Measurements from ENCODE around the gene C8B.

The C8B gene

DNA sequence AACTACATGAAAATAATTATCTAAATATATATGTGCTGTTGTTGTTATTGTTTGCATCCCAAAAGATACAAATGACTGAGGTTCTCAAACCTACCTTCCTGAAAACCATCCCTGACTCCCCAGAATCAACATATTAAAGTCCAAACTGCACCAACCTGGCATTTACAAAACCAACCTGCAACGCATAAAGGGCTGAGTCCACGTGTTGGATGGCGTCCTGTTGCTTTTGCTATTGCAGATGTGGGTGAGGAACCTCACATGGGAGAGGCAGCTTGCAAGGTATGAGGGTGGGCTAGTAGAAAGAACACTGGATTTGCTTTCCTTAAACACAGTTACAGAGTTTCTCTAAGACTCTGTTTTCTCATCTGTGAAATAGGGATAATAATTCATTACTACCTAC is 1.5 kb upstream of the C8B start:
- no peaks in the 10 kb centered on the region for H3K27me3 ChIP-seq (ENCODE audit: control insufficient read depth, insufficient read depth, low read length)
- H3K9ac ChIP-seq (ENCODE audit: low read length): no peak overlapping the region
- no peak overlapping the region for H3K4me3 ChIP-seq (ENCODE audit: low read length)
- no peaks in the 10 kb centered on the region for H3K36me3 ChIP-seq (ENCODE audit: control insufficient read depth, insufficient read depth, low read length)
- no peaks in the 10 kb centered on the region for H3K4me1 ChIP-seq (ENCODE audit: control insufficient read depth, insufficient read depth, low read length)
- no peak overlapping the region for H3K27ac ChIP-seq (ENCODE audit: low read depth, low read length)

DNA sequence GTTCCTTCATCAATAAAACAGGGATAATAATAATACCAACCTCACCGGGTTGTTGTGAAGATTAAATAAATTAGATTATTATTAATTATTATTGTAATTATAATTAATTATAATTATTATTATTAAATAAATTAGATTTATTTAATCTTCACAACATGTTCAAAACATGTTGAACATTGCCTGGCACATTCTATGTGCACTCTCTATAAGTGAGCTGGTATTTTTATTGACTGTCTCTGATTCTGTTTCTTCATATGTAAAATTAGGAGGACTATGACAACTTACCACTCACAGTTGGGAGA is 834 bp upstream of the C8B start:
- H3K4me3 ChIP-seq (ENCODE audit: low read length): no peak overlapping the region
- H3K27ac ChIP-seq (ENCODE audit: low read depth, low read length): no peak overlapping the region
- H3K36me3 ChIP-seq (ENCODE audit: control insufficient read depth, insufficient read depth, low read length): no peaks in the 10 kb centered on the region
- H3K4me1 ChIP-seq (ENCODE audit: control insufficient read depth, insufficient read depth, low read length): no peaks in the 10 kb centered on the region
- H3K9ac ChIP-seq (ENCODE audit: low read length): no peak overlapping the region
- H3K27me3 ChIP-seq (ENCODE audit: control insufficient read depth, insufficient read depth, low read length): no peaks in the 10 kb centered on the region

GRCh38 chr1:56965191-56965590 is 624 bp downstream of the C8B start:
- H3K27ac ChIP-seq (ENCODE audit: low read depth, low read length): no peak overlapping the region
- no peak overlapping the region for H3K4me3 ChIP-seq (ENCODE audit: low read length)
- no peaks in the 10 kb centered on the region for H3K27me3 ChIP-seq (ENCODE audit: control insufficient read depth, insufficient read depth, low read length)
- H3K4me1 ChIP-seq (ENCODE audit: control insufficient read depth, insufficient read depth, low read length): no peaks in the 10 kb centered on the region
- no peak overlapping the region for H3K9ac ChIP-seq (ENCODE audit: low read length)
- H3K36me3 ChIP-seq (ENCODE audit: control insufficient read depth, insufficient read depth, low read length): no peaks in the 10 kb centered on the region

GRCh38 chr1:56964349-56965017 is 1.3 kb downstream of the C8B start:
- Histone ChIP-seq H3K27ac (ENCODE audit: low read depth, low read length) (no peak overlapping the region), H3K9ac (ENCODE audit: low read length) (no peak overlapping the region), H3K27me3 (ENCODE audit: control insufficient read depth, insufficient read depth, low read length) (no peaks in the 10 kb centered on the region), H3K4me1 (ENCODE audit: control insufficient read depth, insufficient read depth, low read length) (no peaks in the 10 kb centered on the region), H3K4me3 (ENCODE audit: low read length) (no peak overlapping the region), H3K36me3 (ENCODE audit: control insufficient read depth, insufficient read depth, low read length) (no peaks in the 10 kb centered on the region)

- Histone ChIP-seq H3K9ac (ENCODE audit: low read length) (no peak overlapping the region), H3K36me3 (ENCODE audit: control insufficient read depth, insufficient read depth, low read length) (no peaks in the 10 kb centered on the region), H3K4me3 (ENCODE audit: low read length) (no peak overlapping the region), H3K27ac (ENCODE audit: low read depth, low read length) (no peak overlapping the region), H3K27me3 (ENCODE audit: control insufficient read depth, insufficient read depth, low read length) (no peaks in the 10 kb centered on the region), H3K4me1 (ENCODE audit: control insufficient read depth, insufficient read depth, low read length) (no peaks in the 10 kb centered on the region)
Observed at GRCh38 chr1:56963667-56964066, 2.1 kb downstream of the C8B start.

GRCh38 chr1:56961426-56961825 is 4.4 kb downstream of the C8B start:
- H3K36me3 ChIP-seq (ENCODE audit: control insufficient read depth, insufficient read depth, low read length): no peaks in the 10 kb centered on the region
- H3K4me3 ChIP-seq (ENCODE audit: low read length): no peak overlapping the region
- no peak overlapping the region for H3K9ac ChIP-seq (ENCODE audit: low read length)
- no peak overlapping the region for H3K27ac ChIP-seq (ENCODE audit: low read depth, low read length)
- H3K4me1 ChIP-seq (ENCODE audit: control insufficient read depth, insufficient read depth, low read length): no peaks in the 10 kb centered on the region
- no peaks in the 10 kb centered on the region for H3K27me3 ChIP-seq (ENCODE audit: control insufficient read depth, insufficient read depth, low read length)

GRCh38 chr1:56958526-56958925 is 7.3 kb downstream of the C8B start:
- Histone ChIP-seq H3K27ac (ENCODE audit: low read depth, low read length) (no peak overlapping the region), H3K4me1 (ENCODE audit: control insufficient read depth, insufficient read depth, low read length) (no peaks in the 10 kb centered on the region), H3K9ac (ENCODE audit: low read length) (no peak overlapping the region), H3K36me3 (ENCODE audit: control insufficient read depth, insufficient read depth, low read length) (no peaks in the 10 kb centered on the region), H3K4me3 (ENCODE audit: low read length) (no peak overlapping the region), H3K27me3 (ENCODE audit: control insufficient read depth, insufficient read depth, low read length) (no peaks in the 10 kb centered on the region)

GRCh38 chr1:56957931-56958330 is 7.9 kb downstream of the C8B start:
- H3K27me3 ChIP-seq (ENCODE audit: control insufficient read depth, insufficient read depth, low read length): no peaks in the 10 kb centered on the region
- no peak overlapping the region for H3K27ac ChIP-seq (ENCODE audit: low read depth, low read length)
- H3K36me3 ChIP-seq (ENCODE audit: control insufficient read depth, insufficient read depth, low read length): no peaks in the 10 kb centered on the region
- no peaks in the 10 kb centered on the region for H3K4me1 ChIP-seq (ENCODE audit: control insufficient read depth, insufficient read depth, low read length)
- no peak overlapping the region for H3K9ac ChIP-seq (ENCODE audit: low read length)
- no peak overlapping the region for H3K4me3 ChIP-seq (ENCODE audit: low read length)

DNA sequence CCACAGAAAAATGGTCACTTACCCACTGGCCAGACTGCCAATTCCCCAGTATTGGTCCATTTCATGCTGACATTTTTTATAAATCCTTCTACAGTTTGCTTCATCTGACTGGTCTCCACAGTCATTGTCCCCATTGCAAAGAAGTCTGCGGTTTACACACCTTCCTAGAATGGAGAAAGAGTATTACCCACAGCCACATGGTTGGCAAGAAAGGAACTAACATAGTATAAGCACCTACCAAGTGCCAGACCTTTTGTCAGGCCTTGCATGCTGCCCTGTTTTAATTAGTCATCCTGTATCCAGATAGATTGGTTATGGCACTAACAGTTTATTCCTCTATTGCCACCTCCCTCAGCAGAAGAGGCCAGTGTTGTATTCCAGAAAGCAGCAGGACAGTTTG is 11.2 kb downstream of the C8B start:
- Histone ChIP-seq H3K4me1 (ENCODE audit: control insufficient read depth, insufficient read depth, low read length) (no peaks in the 10 kb centered on the region), H3K27ac (ENCODE audit: low read depth, low read length) (no peak overlapping the region), H3K4me3 (ENCODE audit: low read length) (no peak overlapping the region), H3K27me3 (ENCODE audit: control insufficient read depth, insufficient read depth, low read length) (no peaks in the 10 kb centered on the region), H3K9ac (ENCODE audit: low read length) (no peak overlapping the region), H3K36me3 (ENCODE audit: control insufficient read depth, insufficient read depth, low read length) (no peaks in the 10 kb centered on the region)

- H3K4me1 ChIP-seq (ENCODE audit: control insufficient read depth, insufficient read depth, low read length): no peaks in the 10 kb centered on the region
- no peaks in the 10 kb centered on the region for H3K36me3 ChIP-seq (ENCODE audit: control insufficient read depth, insufficient read depth, low read length)
- H3K4me3 ChIP-seq (ENCODE audit: low read length): no peak overlapping the region
- H3K27me3 ChIP-seq (ENCODE audit: control insufficient read depth, insufficient read depth, low read length): no peaks in the 10 kb centered on the region
- H3K27ac ChIP-seq (ENCODE audit: low read depth, low read length): no peak overlapping the region
- no peak overlapping the region for H3K9ac ChIP-seq (ENCODE audit: low read length)
Observed at GRCh38 chr1:56953386-56953785, 12.4 kb downstream of the C8B start.

DNA sequence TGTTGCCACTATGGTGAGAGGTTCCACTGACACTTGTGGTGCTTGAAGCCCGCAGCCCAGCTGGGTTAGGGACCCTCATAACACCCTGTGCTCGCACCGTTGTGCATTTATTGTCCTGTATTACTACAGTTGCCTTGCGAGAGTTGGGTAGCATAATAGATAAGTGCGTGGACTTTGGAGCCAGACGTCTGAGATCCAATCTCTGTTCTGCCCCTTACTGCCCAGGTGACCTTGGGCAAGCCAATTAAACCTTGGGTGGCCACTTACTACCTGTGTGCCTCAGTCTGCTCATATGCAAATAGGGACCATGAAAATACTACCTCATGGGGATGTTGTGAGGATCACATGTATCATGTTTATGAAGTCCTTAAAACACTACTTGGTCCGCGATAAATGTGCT is 13.3 kb downstream of the C8B start:
- no peak overlapping the region for H3K9ac ChIP-seq (ENCODE audit: low read length)
- no peak overlapping the region for H3K4me3 ChIP-seq (ENCODE audit: low read length)
- H3K4me1 ChIP-seq (ENCODE audit: control insufficient read depth, insufficient read depth, low read length): no peaks in the 10 kb centered on the region
- no peak overlapping the region for H3K27ac ChIP-seq (ENCODE audit: low read depth, low read length)
- no peaks in the 10 kb centered on the region for H3K27me3 ChIP-seq (ENCODE audit: control insufficient read depth, insufficient read depth, low read length)
- no peaks in the 10 kb centered on the region for H3K36me3 ChIP-seq (ENCODE audit: control insufficient read depth, insufficient read depth, low read length)

DNA sequence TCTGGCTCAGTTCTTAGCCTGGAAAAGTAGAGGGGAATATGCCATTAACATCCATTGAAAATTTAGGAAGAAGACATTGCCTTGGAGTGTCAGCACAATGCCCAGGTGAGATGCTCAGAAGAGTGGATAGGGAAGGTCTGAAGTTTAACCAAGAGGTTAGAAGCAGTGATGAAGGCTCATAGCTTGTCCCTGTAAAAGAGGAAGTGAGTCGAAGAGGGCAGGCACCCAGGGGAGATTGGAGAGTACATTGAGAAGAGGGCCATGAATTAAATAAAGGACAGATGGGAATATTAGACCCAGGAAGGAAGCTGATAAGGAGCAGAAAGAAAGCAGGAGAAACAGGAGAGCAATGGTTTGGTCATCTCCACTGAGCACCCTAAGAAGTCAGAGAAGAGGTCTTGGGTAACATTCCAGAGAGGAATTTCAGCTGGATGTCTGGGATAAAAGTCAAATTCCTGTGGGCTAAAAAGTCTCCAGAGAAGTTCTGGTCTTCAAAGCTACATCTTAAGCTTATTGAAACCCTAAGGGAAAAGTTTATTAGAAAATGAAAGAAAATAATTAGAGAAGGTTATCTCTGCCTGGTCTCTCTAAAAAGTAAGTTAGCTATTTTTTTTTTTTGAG is 17.3 kb downstream of the C8B start:
- Histone ChIP-seq H3K4me3 (ENCODE audit: low read length) (no peak overlapping the region), H3K27ac (ENCODE audit: low read depth, low read length) (no peak overlapping the region), H3K36me3 (ENCODE audit: control insufficient read depth, insufficient read depth, low read length) (no peaks in the 10 kb centered on the region), H3K4me1 (ENCODE audit: control insufficient read depth, insufficient read depth, low read length) (no peaks in the 10 kb centered on the region), H3K27me3 (ENCODE audit: control insufficient read depth, insufficient read depth, low read length) (no peaks in the 10 kb centered on the region), H3K9ac (ENCODE audit: low read length) (no peak overlapping the region)

- Histone ChIP-seq H3K36me3 (ENCODE audit: control insufficient read depth, insufficient read depth, low read length) (no peaks in the 10 kb centered on the region), H3K27ac (ENCODE audit: low read depth, low read length) (no peak overlapping the region), H3K4me3 (ENCODE audit: low read length) (no peak overlapping the region), H3K27me3 (ENCODE audit: control insufficient read depth, insufficient read depth, low read length) (no peaks in the 10 kb centered on the region), H3K4me1 (ENCODE audit: control insufficient read depth, insufficient read depth, low read length) (no peaks in the 10 kb centered on the region), H3K9ac (ENCODE audit: low read length) (no peak overlapping the region)
Observed at GRCh38 chr1:56940039-56940438, 25.8 kb downstream of the C8B start.

Data from rectal smooth muscle tissue (tissue), 1 donor.